B cell (primary cell): ENCODE data around the gene MIOX.

Experiments used
- EZH2 ChIP-seq: IDR thresholded peaks from 2 replicates; pipeline ENCODE4 v1.6.1; 2012; ENCODE audit warnings: borderline replicate concordance, low read depth, mild to moderate bottlenecking, moderate library complexity, low read length; ENCODE audit not compliant: insufficient read depth, poor library complexity, severe bottlenecking
- TF ChIP-seq, protein P1 (sequence below): fragments of 200-600 bp; IDR thresholded peaks from one replicate; pipeline ENCODE4 v1.8.0; 2022; ENCODE audit warnings: antibody characterized with exemption, mild to moderate bottlenecking

DNA sequence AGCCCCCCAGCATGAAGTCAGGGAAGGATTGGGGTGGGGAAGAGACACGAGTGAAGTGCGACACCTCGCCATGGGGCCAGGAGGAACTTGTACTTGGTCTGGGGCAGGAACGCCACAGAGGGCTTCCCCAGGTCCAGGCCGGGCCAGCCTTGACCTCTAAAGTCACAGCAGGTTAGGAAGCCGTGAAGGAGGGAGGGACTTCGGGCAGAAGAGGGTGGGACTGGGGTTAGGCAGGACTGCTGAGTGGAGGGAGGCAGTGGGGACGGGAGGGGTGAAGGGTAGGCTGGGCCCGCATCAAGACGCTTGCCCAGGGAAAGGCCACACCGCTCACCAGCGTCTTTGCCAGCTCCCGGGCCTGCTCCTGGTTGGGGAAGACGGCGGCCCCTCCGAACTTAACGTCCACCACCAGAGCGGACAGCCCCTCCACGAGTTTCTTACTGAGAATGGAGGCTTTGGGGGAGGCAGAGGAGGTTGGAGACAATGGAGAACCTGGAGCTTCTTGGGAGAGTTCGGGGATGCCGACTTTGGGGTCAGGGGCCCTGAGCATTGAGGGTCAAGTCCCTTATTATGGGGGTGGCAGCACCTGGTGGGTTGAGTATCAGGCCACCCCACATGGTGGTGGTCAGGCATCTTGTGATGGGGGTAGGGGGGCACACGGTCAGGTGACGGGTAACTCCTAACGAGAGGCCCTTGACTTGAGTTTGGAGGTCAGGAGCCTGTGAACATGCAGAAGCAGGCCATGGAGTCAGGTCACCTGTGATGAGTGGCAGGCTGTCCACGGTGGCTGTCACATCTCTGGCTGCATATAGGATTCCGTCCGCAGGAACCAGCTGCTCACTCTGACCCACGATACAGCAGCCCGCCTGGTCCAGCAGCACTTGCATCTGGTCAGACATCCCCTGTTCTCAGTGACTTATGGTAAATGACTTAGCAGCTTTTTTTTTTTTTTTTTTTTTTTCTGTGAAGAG is 40.5 kb downstream of the MIOX start:
- TF ChIP-seq, protein P1, sequence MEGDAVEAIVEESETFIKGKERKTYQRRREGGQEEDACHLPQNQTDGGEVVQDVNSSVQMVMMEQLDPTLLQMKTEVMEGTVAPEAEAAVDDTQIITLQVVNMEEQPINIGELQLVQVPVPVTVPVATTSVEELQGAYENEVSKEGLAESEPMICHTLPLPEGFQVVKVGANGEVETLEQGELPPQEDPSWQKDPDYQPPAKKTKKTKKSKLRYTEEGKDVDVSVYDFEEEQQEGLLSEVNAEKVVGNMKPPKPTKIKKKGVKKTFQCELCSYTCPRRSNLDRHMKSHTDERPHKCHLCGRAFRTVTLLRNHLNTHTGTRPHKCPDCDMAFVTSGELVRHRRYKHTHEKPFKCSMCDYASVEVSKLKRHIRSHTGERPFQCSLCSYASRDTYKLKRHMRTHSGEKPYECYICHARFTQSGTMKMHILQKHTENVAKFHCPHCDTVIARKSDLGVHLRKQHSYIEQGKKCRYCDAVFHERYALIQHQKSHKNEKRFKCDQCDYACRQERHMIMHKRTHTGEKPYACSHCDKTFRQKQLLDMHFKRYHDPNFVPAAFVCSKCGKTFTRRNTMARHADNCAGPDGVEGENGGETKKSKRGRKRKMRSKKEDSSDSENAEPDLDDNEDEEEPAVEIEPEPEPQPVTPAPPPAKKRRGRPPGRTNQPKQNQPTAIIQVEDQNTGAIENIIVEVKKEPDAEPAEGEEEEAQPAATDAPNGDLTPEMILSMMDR, result no peak
- TF ChIP-seq EZH2, result no peak
